Adrenal gland (tissue), 19 donors: Measurements from ENCODE around the gene ARID5A. TPM values are rescaled to one million over a fixed set of nuclear protein-coding genes. Genes with fewer than 3 reads are reported as not detected.

ENCODE experiments used
- DNase-seq, 7 donors: peaks; one replicate each; pipeline ENCODE4 v3.0.0-alpha.2; 2019 to 2020
- H3K27ac ChIP-seq, 5 donors: fragments of 200-600 bp; sonication (generic) in 4 of 5; 1 replicate in 3 of 5; 2 replicates in 2 of 5; pipeline versions ENCODE4 v1.5.1 to v1.8.0; 2016 to 2020; ENCODE audit warnings: mild to moderate bottlenecking in 1 of 5
- H3K27me3 ChIP-seq: fragments of 200-600 bp; 2 replicates; pipeline ENCODE4 v1.8.0; 2021
- H3K36me3 ChIP-seq, 2 donors: fragments of 200-600 bp; replicated peaks in 1 of 2; 1 replicate in 1 of 2; 2 replicates in 1 of 2; pipeline versions ENCODE4 v1.5.1 to v1.8.0; 2018 to 2022
- H3K4me1 ChIP-seq, 2 donors: fragments of 200-600 bp; replicated peaks in 1 of 2; 1 replicate in 1 of 2; 2 replicates in 1 of 2; pipeline versions ENCODE4 v1.5.1 to v1.8.0; 2018 to 2021
- H3K4me3 ChIP-seq, 4 donors: fragments of 200-600 bp; sonication (generic) in 3 of 4; one replicate each; pipeline ENCODE4 v1.5.1; 2016 to 2018
- H3K9me3 ChIP-seq, 3 donors: fragments of 200-600 bp; sonication (generic) in 1 of 3; replicated peaks in 1 of 3; 1 replicate in 2 of 3; 2 replicates in 1 of 3; pipeline versions ENCODE4 v1.5.1 to v1.8.0; 2016 to 2021
- POLR2A ChIP-seq, 2 donors: fragments of 450-650 bp; IDR thresholded peaks; one replicate each; pipeline ENCODE4 v1.6.1; 2017; ENCODE audit warnings: antibody characterized with exemption in 2 of 2, mild to moderate bottlenecking in 2 of 2, moderate library complexity in 1 of 2
- whole genome bisulfite sequencing, 4 donors: extraction: QIAGEN DNeasy Blood & Tissue Kit in 2 of 4; methylation state at CpG; one replicate each; pipeline versions ENCODE4 v1.1.5 to v1.1.7; 2013 to 2017; 5-methylcytosine and 5-hydroxymethylcytosine counted together
- intact Hi-C, 2 donors: fragments of 100-400 bp; cut with DNase I; formaldehyde crosslinking; loops; one replicate each; pipeline versions ENCODE4 v1.14.1 to v1.15.0; 2022 to 2023
- long read RNA-seq, 10 donors: library from polyadenylated mRNA in 3 of 10; unstranded in 2 of 10; stranded (forward) in 1 of 10; transcript quantifications; one replicate each; pipeline ENCODE4 v2.0.0 and lab custom pipeline, GENCODE V29; 2021 to 2026
- polyA plus RNA-seq, 3 donors: library from polyadenylated mRNA; stranded (reverse); fragments of 200-250 nt in 2 of 3; fragments of 350-450 nt in 1 of 3; fragmentation: Illumina TruSeq in 1 of 3; extraction: RNeasy Lipid Tissue Mini Kit (QIAGEN cat#74804) in 1 of 3; gene quantifications; one replicate each; pipeline ENCODE4 v1.2.3, GENCODE V29; 2013 to 2014
- total RNA-seq, 9 donors: library from RNA; depleted of rRNA in 4 of 9; stranded (reverse); fragments of >200 nt in 4 of 9; fragments of 120-200 nt in 1 of 9; fragmentation: NEBNext Ultra II Directional in 1 of 9; extraction: Animal tissue kit (Norgen Biotek cat#: 25700) in 1 of 9; gene quantifications; one replicate each; pipeline versions ENCODE4 v1.1.0 to v1.2.4, GENCODE V29; 2013 to 2023
- TF ChIP-seq, protein P1 (sequence below), 6 experiments: fragments of 450-650 bp in 4 of 6; fragments of 200-600 bp in 2 of 6; sonication (generic) in 1 of 6; IDR thresholded peaks; 1 replicate in 5 of 6; 2 replicates in 1 of 6; pipeline versions ENCODE4 v1.5.1 to v1.8.0; 2016 to 2021; ENCODE audit warnings: antibody characterized with exemption in 6 of 6, mild to moderate bottlenecking in 2 of 6, moderate library complexity in 1 of 6
- donor health status: healthy with polysubstance abuse.
- donor health status: Bipolar disorder and iron deficiency.
- donor health status: DM: yes; HTN: yes; CAD: no.
- donor health status: DM: no; HTN: no; CAD: no.
- donor health status: DM: no; HTN: no; CAD: no.
- donor health status: DM: yes; HTN: yes; CAD: no.

ARID5A gene, protein sequence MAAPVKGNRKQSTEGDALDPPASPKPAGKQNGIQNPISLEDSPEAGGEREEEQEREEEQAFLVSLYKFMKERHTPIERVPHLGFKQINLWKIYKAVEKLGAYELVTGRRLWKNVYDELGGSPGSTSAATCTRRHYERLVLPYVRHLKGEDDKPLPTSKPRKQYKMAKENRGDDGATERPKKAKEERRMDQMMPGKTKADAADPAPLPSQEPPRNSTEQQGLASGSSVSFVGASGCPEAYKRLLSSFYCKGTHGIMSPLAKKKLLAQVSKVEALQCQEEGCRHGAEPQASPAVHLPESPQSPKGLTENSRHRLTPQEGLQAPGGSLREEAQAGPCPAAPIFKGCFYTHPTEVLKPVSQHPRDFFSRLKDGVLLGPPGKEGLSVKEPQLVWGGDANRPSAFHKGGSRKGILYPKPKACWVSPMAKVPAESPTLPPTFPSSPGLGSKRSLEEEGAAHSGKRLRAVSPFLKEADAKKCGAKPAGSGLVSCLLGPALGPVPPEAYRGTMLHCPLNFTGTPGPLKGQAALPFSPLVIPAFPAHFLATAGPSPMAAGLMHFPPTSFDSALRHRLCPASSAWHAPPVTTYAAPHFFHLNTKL
- total RNA-seq, result 10 to 100 TPM in 6 of 9 donors, 1 to 10 TPM in 2, under 1 TPM in 1; 0.94 to 25.4 (median 13.7) TPM
- 10 to 100 TPM in 2 of 3 donors, 1 to 10 TPM in 1; 1.3 to 39.6 (median 26.1) TPM for polyA plus RNA-seq
- long read RNA-seq, donor 1, result 0 reads
- long read RNA-seq, donor 2, partial matches to known transcripts, result 0 of 1 reads
- long read RNA-seq, donor 2, other reads (novel, unspliced or antisense), result 0 of 1 reads
- long read RNA-seq, donor 3, result 0 reads
- long read RNA-seq, donor 4, transcript ARID5A-201 (7 exons, 2,188 nt), result major isoform, 6 of 13 reads
- long read RNA-seq, donor 4, partial matches to known transcripts, result 0 of 13 reads
- long read RNA-seq, donor 4, other reads (novel, unspliced or antisense), result 2 of 13 reads
- long read RNA-seq, donor 5, transcript ARID5A-202 (6 exons, 2,038 nt), result major isoform, 5 of 22 reads
- long read RNA-seq, donor 5, partial matches to known transcripts, result 3 of 22 reads
- long read RNA-seq, donor 5, other reads (novel, unspliced or antisense), result 9 of 22 reads
- long read RNA-seq, donor 6, partial matches to known transcripts, result 0 of 10 reads
- long read RNA-seq, donor 6, other reads (novel, unspliced or antisense), result 5 of 10 reads
- long read RNA-seq, donor 7, result 0 reads
- long read RNA-seq, donor 8, partial matches to known transcripts, result 0 of 1 reads
- long read RNA-seq, donor 8, other reads (novel, unspliced or antisense), result 0 of 1 reads
- long read RNA-seq, donor 9, result 0 reads
- long read RNA-seq, donor 10, result 0 reads

DNA sequence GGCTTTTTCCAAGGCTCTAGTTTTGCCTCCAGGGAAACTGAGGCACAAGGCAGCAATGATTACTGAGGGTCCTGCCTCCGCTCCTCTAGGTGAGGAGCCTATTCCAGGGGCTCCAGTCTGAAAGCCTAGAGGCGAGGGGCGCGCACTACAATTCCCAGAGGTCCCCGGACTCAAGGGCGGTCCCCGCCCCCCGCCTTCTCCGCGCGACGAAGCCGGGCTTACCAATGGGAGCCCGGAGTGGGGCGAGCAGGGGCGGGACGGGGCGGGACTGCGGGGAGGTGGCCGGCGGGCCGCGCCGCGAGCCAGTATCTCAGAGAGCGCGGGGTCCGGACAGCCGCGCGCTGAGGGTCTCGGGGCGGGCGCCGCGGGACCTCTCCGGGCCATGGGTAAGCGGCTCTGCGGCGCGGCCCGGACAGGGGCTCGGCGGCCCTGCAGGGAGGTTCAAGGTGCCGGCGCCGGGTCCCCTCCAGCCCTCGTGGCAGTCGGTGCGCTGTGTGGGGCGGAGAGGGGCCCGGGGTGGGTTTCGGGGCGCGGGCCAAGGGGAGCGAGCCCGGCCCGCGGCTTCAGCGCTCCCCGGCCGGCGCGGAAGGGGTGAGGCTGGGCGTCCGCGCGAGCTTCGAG is at the start of gene ARID5A:
Gene ARID5A (plus strand): TSS at position 308 of the 621 bp plus-strand sequence. CDS start 75 bp downstream, at position 383.
- H3K27me3 ChIP-seq, result no peaks in the 10 kb centered on the region
- TF ChIP-seq POLR2A (IDR thresholded peaks at IDR 0.05), result peak; percentile 66 to 78
- TF ChIP-seq, protein P1, sequence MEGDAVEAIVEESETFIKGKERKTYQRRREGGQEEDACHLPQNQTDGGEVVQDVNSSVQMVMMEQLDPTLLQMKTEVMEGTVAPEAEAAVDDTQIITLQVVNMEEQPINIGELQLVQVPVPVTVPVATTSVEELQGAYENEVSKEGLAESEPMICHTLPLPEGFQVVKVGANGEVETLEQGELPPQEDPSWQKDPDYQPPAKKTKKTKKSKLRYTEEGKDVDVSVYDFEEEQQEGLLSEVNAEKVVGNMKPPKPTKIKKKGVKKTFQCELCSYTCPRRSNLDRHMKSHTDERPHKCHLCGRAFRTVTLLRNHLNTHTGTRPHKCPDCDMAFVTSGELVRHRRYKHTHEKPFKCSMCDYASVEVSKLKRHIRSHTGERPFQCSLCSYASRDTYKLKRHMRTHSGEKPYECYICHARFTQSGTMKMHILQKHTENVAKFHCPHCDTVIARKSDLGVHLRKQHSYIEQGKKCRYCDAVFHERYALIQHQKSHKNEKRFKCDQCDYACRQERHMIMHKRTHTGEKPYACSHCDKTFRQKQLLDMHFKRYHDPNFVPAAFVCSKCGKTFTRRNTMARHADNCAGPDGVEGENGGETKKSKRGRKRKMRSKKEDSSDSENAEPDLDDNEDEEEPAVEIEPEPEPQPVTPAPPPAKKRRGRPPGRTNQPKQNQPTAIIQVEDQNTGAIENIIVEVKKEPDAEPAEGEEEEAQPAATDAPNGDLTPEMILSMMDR (IDR thresholded peaks at IDR 0.05), result peak; percentile 21 to 61 (median 49)
- peak within 1 kb of the TSS; percentile 57 to 94 (median 86) for H3K27ac ChIP-seq
- H3K4me3 ChIP-seq, result peak within 1 kb of the TSS; percentile 38 to 93 (median 78)
- H3K9me3 ChIP-seq, result no peaks in the 10 kb centered on the region
- WGBS, 4 donors, result 0 to 25% (median 1%) methylated on average over 2 to 69 of the region's 69 CpGs
- DNase-seq, result peak; percentile 89 to 96 (median 93)
- no peaks in the 10 kb centered on the region for H3K36me3 ChIP-seq
- peaks cover 8 to 35% of the 10 kb centered on the region in 2 donors for H3K4me1 ChIP-seq
- intact Hi-C loops, result no loop called here

DNA sequence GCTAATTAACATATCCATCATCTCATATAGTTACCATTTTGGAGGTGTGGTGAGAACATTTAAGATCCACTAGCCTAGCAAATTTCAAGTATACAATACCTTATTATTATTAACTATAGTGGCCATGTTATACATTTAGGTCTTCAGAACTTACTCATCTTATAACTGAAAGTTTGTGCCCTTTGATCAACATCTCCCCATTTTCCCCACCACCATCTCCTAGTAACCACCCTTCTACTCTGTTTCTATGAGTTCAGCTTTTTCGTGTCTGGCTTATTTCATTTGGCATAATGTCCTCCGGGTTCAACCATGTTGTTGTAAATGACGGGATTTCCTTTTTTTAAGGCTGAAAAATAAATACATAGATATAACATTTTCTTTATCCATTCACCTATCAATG is 47.3 kb upstream of the ARID5A start:
- DNase-seq, result no peak
- H3K27me3 ChIP-seq, result no peaks in the 10 kb centered on the region
- H3K36me3 ChIP-seq, result no peaks in the 10 kb centered on the region
- H3K9me3 ChIP-seq, result peaks cover 0 to 6% (median 0%) of the 10 kb centered on the region in 3 donors
- no peak overlapping the region for H3K27ac ChIP-seq
- H3K4me3 ChIP-seq, result no peak overlapping the region
- 82 to 87% (median 84%) methylated on average over 3 of the region's 3 CpGs for WGBS, 4 donors
- no peak for TF ChIP-seq POLR2A (IDR thresholded peaks at IDR 0.05)
- TF ChIP-seq, protein P1 (IDR thresholded peaks at IDR 0.05), result no peak
- H3K4me1 ChIP-seq, result peaks cover 5 to 6% of the 10 kb centered on the region in 2 donors
- intact Hi-C loops, result no loop called here

DNA sequence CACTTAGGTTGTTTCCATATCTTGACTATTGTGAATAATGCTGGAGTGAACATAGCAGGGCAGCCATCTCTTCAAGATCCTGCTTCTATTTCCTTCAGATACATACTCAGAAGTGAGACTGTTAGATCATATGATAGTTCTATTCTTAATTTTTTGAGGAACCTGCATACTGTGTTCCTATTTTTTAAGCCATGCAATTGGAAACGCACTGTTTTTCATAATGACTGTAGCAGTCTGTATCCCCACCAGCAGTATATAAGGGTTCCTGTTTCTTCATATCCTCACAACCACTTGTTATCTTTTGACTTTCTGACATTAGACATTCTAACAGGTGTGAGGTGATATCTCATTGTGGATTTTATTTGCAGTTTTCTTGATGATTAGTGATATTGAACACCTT is 46.9 kb upstream of the ARID5A start:
- intact Hi-C loops, result no loop called here
- Histone ChIP-seq H3K4me3 (no peak overlapping the region), H3K27ac (no peak overlapping the region), H3K27me3 (no peaks in the 10 kb centered on the region), H3K4me1 (peaks cover 5 to 6% of the 10 kb centered on the region in 2 donors), H3K36me3 (no peaks in the 10 kb centered on the region), H3K9me3 (peaks cover 0 to 8% (median 0%) of the 10 kb centered on the region in 3 donors)
- WGBS, 4 donors, result 60 to 73% (median 70%) methylated on average over 1 of the region's 1 CpG
- TF ChIP-seq, protein P1 (IDR thresholded peaks at IDR 0.05), result no peak
- no peak for TF ChIP-seq POLR2A (IDR thresholded peaks at IDR 0.05)
- DNase-seq, result no peak
